Activated naive CD8-positive, alpha-beta T cell treated with anti-CD3 and anti-CD28 coated beads, Interleukin-2, amount 50 U/mL, for 16 hours (primary cell): Measurements from ENCODE around the gene LDLRAD3.

Experiments
- DNase-seq: peaks from one replicate; pipeline ENCODE4 v3.0.0-alpha.2; 2020; ENCODE audit warnings: low read depth, low spot score

The LDLRAD3 gene

DNA sequence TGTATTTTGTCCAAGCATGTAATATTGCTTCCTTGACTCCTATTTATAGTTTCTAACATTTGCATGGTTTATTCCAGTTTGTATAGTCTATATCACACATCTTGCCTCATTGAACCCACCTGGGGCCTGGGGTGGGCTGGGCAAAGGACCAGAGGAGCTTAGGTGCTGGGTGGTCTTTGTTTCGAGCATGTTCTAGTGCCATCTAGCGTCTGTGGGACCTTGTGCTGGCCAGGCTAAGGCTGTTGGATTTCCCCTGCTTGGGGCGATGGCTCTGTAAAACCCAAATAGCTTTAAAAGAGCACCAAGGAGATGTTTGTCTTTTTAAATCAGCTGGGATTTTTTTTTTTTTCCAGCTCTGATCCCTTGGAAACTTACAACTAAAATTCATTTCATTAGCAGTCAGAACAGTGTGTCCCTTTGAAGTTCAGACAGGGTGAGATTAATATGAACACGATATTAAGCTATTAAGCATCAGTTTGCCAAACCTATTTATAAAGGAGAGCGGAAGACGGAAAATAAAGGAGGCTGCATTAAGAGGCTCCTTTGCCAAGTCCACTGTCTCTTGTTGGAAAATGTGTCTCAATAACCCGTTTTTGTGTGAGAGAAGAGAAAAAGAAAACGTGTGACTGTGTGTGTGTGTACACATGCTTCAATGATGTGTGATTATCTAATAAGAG, 188.0 kb downstream of the LDLRAD3 start:
- DNase-seq: no peak

DNA sequence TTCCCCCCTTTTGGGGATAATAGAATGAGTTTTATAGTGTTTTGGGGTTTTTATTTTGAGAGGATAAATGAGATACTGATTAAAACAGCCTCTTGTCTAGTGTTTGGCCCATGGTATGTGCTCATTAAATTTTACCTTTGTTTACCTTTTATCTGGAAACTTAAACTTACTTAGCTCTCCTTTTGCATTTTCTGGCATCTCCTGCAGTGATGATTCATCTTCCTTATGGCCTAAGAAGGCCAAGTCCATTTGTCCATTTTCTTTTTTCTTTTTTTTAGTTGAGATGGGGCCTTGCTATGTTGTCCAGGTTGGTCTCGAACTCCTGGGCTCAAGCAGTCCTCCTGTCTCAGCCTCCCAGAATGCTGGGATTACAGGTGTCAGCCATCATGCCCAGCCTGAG, 189.1 kb downstream of the LDLRAD3 start:
- no peak for DNase-seq

GRCh38 chr11:36135076-36135475, 191.2 kb downstream of the LDLRAD3 start:
- DNase-seq: no peak

DNA sequence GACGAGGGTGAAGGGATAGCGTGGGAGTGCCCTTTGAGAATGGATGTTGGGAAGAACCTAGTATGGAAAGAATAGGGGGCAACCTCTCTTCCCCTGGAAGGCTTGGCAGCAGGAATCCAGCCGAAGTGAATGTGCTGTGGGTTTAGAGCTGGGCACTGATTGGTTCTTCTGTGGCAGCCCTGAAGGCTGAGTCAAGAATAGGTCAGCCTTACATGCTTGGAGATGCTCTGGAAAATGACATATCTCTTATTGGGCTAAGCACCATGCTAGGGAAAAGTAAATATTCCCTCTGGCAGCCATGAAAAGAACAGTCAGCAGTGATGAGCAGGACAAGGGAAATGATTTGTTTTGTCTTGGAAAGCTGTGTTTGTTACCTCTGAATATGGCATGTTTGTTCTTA, 195.9 kb downstream of the LDLRAD3 start:
- DNase-seq: no peak

DNA sequence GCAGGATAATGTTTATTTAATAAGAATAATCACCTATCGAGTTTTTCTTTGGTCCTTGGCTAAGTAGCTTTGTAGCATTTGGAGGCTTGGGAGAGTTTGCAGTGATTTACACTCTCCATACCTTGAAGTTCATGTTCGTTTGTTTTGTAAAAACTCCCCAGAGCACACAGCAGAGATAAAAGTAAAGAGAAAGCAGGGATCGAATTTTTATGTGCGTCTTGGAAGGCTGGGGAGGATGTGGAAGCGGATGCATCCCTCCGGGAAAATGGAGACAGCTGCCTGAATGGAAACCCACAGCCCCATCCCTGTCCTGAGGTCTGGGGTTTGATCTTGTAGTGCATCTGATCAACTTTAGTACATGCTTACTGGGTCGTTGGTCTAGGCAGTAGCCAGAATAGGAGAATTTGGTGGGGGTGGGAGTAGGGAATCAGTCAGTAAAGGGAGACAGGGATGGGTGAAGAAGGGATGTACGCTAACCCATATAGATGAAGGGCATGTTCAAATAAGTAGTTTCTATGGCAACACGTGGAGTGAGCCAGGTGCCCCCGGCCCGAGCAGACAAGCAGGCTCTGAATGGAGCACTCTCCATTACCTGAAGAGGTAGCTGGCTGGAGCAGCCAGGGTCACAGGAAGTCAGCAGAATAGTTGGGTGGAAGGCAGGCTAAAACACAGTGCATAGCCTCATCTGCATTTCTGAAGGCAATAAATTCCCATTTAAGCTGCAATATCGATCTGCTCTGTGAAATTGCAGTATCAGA, 197.5 kb downstream of the LDLRAD3 start:
- DNase-seq: no peak

DNA sequence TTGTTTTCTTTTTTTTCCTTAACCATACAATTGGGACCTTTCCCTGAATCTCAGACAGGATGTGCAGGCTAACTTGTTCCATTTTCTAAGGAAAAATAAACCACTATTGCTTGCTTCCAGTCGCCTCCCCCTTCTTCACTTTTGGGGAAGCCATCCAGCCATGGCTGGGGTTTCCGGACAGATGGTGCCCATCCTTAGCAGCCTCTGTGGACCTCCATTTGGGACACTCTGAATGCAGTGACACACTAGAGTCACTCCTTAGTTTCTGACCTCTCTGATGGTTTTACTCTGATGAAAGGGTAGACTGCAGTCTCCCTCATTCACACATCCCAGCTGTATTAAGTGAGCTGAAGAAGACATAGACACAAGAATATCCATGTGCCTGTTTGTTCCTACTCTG, 198.1 kb downstream of the LDLRAD3 start:
- no peak for DNase-seq

- DNase-seq: no peak
Observed at GRCh38 chr11:36142439-36142838, 198.6 kb downstream of the LDLRAD3 start.

DNA sequence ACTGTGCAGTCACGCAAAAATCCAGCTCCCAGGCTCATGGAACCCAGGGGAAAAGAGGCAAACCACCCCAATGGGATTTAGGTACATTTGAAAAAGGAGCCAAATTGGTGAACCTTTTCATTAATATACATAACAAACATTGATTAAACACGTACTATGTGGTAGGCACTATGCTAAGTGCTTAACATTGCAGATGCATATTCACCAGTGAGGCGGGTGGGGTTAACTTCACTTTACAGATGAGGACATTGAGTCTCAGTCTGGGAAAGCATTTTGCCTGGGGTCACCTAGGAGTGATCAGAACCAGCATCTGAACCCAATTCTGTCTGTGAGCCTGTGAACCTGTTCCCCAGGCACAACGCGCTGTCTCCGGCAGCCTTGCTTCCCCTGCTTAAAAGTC, 199.0 kb downstream of the LDLRAD3 start:
- DNase-seq: no peak

- DNase-seq: no peak
Observed at GRCh38 chr11:36146437-36146836, 202.6 kb downstream of the LDLRAD3 start.

- no peak for DNase-seq
Observed at GRCh38 chr11:36147491-36147890, 203.6 kb downstream of the LDLRAD3 start.

- DNase-seq: no peak
Observed at GRCh38 chr11:36148701-36149100, 204.8 kb downstream of the LDLRAD3 start.

GRCh38 chr11:36149538-36150242, 205.8 kb downstream of the LDLRAD3 start:
- DNase-seq: no peak

DNA sequence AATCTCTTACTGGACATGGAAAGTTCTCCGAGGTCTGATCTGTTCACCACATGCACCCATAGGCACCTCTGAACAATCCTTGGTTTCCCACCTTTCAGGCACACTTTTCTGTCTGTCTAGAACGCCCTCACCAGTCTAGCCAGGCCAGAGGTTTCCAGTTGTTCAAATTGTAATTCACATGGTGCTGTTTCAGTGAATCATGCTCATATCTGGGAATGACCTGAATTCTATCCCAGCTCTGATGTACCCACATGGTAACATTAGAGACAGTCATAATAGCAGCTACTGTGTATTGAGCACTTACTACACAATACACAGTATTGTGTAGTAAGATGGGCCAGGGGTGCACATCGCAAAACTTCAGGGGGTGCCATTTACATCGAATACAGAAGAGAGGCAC, 207.1 kb downstream of the LDLRAD3 start:
- DNase-seq: no peak

GRCh38 chr11:36151933-36152580, 208.2 kb downstream of the LDLRAD3 start:
- DNase-seq: no peak

DNA sequence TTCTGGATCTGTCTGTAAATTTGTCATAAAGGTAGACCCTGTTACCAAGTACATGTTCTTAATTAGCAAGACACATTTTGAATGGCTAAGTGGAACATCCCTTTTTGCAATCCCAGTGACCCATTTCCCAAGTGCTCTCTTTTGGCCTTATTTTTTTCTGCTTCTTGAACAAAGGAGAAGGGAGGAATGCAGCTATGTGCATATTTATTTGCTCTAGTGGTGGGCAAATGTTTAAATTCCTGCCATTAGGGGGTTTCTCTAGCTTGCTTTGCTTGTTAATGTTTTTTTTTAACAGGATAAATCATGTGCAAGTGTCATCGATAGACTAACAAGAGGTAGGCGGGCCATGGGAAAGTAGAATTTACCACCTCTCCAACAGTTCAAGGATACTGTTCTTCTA, 209.7 kb downstream of the LDLRAD3 start:
- no peak for DNase-seq

DNA sequence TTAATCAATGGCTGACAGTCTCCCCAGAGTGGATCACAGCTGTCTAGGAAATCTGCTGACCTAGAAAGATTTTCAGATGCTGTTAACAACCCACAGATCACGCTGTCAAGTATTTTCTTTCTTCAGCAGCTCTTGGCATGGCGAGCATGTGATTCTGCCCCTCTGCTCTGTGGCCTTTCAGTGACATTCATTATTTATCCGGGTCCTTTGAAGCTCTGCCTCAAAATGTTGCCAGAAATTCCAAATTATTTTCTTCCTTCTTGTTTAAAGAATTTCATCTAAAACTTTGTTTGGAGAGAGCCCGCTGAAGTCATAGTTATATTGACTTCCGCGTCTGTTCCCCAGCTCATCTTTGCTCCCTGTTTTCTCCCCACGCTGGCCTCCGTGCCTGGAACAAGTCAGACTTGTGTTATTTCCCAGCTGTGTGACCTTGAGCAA, 211.3 kb downstream of the LDLRAD3 start:
- DNase-seq: no peak

GRCh38 chr11:36155770-36156160, 211.9 kb downstream of the LDLRAD3 start:
- DNase-seq: no peak

DNA sequence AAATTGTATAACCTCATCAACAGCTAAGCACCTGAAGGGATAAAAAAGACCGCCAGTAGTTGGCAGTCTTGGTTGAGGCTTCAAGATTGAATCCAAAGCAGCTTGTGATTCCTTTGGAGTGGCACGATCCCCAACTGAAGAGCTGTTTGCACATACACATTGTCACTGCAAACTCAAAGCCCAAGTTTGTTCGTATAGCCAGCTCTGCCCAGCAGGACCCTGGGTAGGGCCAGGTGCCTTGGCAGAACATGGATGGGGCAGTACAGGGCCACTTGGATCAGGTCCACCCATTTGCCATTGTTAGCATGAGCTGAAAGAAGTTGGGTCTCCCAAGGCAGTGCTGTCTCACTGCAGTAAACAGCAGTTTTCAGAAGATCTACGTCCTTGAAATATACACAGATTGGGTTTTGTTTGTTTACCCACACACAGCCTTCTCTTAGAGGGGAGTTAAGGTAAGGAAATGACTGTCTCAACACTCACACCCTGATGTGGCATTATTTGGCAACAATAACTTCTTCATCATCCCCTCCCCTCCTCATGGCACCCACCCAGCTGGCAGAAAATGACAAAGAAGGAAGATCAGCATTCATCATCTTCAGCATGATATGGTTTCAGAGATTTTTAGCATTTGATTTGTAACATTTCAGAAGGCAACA, 212.4 kb downstream of the LDLRAD3 start:
- no peak for DNase-seq

GRCh38 chr11:36156817-36157519, 213.1 kb downstream of the LDLRAD3 start:
- no peak for DNase-seq

DNA sequence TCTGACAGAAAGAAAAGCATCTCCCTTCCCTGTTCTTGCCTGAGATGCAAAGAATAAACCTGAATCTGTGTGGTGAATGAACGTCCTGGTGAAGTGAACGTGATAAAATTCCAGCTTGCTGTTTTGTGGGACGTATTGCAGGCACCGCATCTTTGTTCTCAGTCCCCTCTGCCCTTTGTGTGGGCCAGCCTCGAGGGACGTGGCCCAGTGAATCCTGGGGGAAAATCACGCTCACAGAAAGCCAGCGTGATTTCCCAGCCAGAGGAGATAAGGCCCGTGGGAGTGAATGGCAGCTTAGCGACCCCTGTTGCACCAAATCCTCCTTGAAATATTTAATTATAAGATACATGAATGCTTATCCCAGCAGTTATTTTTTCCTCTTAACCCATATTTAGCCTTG, 216.2 kb downstream of the LDLRAD3 start:
- DNase-seq: no peak

DNA sequence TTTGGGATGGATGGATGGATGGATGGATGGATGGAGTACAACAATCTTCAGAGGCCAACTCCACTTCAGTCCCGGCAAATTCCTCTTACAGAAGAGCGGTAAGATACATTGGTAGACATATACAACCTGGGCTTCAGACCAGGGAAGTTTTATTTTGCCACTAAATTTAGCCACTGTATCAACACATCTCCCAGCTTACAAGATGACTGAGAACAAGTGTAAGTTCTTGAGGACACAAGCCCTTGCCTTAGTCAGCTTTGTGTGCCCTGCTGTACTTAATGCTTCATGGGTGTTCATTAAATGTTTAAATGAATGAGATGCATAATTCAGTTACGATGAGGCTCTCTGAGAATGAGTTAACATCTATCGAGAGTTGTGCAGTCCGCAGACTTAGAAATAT, 217.7 kb downstream of the LDLRAD3 start:
- no peak for DNase-seq
